Activated B cell treated with CpG ODN at 0.5 μM for 24 hours (primary cell): Measurements from ENCODE around the gene PRKCQ. TPM values are rescaled to one million over a fixed set of nuclear protein-coding genes. Genes with fewer than 3 reads are reported as not detected.

Source experiments
- ATAC-seq: fragments of 200-7000 bp; cut with Tn5 transposase; one replicate; pipeline ENCODE4 v1.10.0; 2021; ENCODE audit warnings: low read depth, mild to moderate bottlenecking, moderate library complexity
- CTCF ChIA-PET: fragments of 350-600 bp; sonication (Branson Sonifier 250); formaldehyde crosslinking; loops from one replicate; lab custom pipeline; 2021; ENCODE audit warnings: antibody characterized with exemption; lab: Charles Lee
- POLR2A ChIA-PET: fragments of 350-600 bp; sonication (Branson Sonifier 250); formaldehyde crosslinking; loops from one replicate; lab custom pipeline; 2021; ENCODE audit warnings: antibody characterized with exemption; lab: Charles Lee
- DNase-seq: peaks from one replicate; pipeline ENCODE4 v3.0.0; 2022
- H3K27ac Mint-ChIP-seq: one replicate; pipeline ENCODE4 v1.8.0; 2020; ENCODE audit warnings: mixed read lengths
- H3K27me3 Mint-ChIP-seq: one replicate; pipeline ENCODE4 v1.8.0; 2021; ENCODE audit warnings: mixed read lengths
- H3K36me3 Mint-ChIP-seq: one replicate; pipeline ENCODE4 v1.8.0; 2021; ENCODE audit warnings: low read depth, mixed read lengths
- H3K4me1 Mint-ChIP-seq: one replicate; pipeline ENCODE4 v1.8.0; 2021; ENCODE audit warnings: mixed read lengths
- H3K4me3 Mint-ChIP-seq: one replicate; pipeline ENCODE4 v1.8.0; 2020; ENCODE audit warnings: mild to moderate bottlenecking, mixed read lengths
- H3K9me3 Mint-ChIP-seq: one replicate; pipeline ENCODE4 v1.8.0; 2020; ENCODE audit warnings: mixed read lengths
- CTCF ChIP-seq: fragments of 200-600 bp; IDR thresholded peaks from one replicate; pipeline ENCODE4 v1.8.0; 2022; ENCODE audit warnings: antibody characterized with exemption, mild to moderate bottlenecking
- intact Hi-C: fragments of 100-400 bp; cut with micrococcal nuclease; formaldehyde crosslinking; loops from one replicate; pipeline ENCODE4 v1.15.1; 2024
- total RNA-seq: library from RNA; stranded (reverse); gene quantifications from 2 replicates; pipeline ENCODE4 v1.2.3, GENCODE V29; 2022

PRKCQ gene
- total RNA-seq, 1 donor from 2014 or later = 0.11 TPM

DNA sequence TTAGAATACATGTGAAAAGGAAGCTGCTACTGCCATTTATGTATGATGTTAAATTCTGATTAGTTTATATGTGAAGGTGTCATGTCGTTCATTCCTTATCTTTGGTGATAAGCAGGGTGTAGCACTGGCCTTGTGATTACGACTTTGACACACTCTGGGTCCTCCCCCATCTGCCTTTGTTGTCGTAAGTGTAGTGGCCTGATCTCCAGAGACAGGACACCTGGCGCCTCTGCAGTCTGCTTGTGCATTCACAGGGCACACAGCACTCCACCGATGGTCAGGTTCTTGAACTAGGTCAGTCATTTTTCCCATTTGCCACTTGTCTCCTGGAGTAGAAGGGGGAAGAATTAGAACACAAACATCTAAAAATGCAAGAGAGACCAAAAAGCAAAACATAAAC is 186.0 kb downstream of the PRKCQ start:
- no peak for TF ChIP-seq CTCF
- ATAC-seq = no peak

GRCh38 chr10:6393168-6393567 is 186.9 kb downstream of the PRKCQ start:
- intact Hi-C loops = no loop called here
- ATAC-seq (no peak), DNase-seq (no peak)
- Mint-ChIP-seq H3K27me3 (no peaks in the 10 kb centered on the region), H3K4me1 (peaks cover 2% of the 10 kb centered on the region), H3K4me3 (no peak overlapping the region), H3K9me3 (peaks cover 14% of the 10 kb centered on the region), H3K27ac (no peak overlapping the region), H3K36me3 (peaks cover 3% of the 10 kb centered on the region)
- no peak for TF ChIP-seq CTCF
- ChIA-PET POLR2A (interaction anchor here (2.0 kb wide), 1 partner anchor 190 kb away, joined by 6 read pairs; the partner anchor contains the start of gene PFKFB3), CTCF (no interaction called here)

More for the DNA sequence above, 186.0 kb downstream of the PRKCQ start:
- no peak for DNase-seq
- intact Hi-C loops = no loop called here
- H3K27ac Mint-ChIP-seq = no peak overlapping the region
- POLR2A ChIA-PET = interaction anchor here (0.7 kb wide), 1 partner anchor 10 kb away, joined by 3 read pairs; no protein-coding TSS in a partner anchor
- H3K9me3 Mint-ChIP-seq = peaks cover 14% of the 10 kb centered on the region
- peaks cover 3% of the 10 kb centered on the region for H3K4me1 Mint-ChIP-seq
- H3K36me3 Mint-ChIP-seq = peaks cover 3% of the 10 kb centered on the region
- H3K27me3 Mint-ChIP-seq = no peaks in the 10 kb centered on the region
- CTCF ChIA-PET = no interaction called here
- H3K4me3 Mint-ChIP-seq = no peak overlapping the region

GRCh38 chr10:6390213-6390845 is 189.7 kb downstream of the PRKCQ start:
- Mint-ChIP-seq H3K36me3 (peaks cover 3% of the 10 kb centered on the region), H3K4me1 (no peaks in the 10 kb centered on the region), H3K27ac (no peak overlapping the region), H3K27me3 (no peaks in the 10 kb centered on the region), H3K9me3 (peaks cover 14% of the 10 kb centered on the region), H3K4me3 (no peak overlapping the region)
- no peak for DNase-seq
- intact Hi-C loops = no loop called here
- ChIA-PET POLR2A (interaction anchor here (0.6 to 1.2 kb wide), 2 partner anchors 10 to 42 kb away, joined by 3 to 4 read pairs; no protein-coding TSS in a partner anchor), CTCF (interaction anchor here (1.0 to 1.5 kb wide), 2 partner anchors 8 to 12 kb away, joined by 3 read pairs; no protein-coding TSS in a partner anchor)
- TF ChIP-seq CTCF = no peak
- ATAC-seq = no peak

DNA sequence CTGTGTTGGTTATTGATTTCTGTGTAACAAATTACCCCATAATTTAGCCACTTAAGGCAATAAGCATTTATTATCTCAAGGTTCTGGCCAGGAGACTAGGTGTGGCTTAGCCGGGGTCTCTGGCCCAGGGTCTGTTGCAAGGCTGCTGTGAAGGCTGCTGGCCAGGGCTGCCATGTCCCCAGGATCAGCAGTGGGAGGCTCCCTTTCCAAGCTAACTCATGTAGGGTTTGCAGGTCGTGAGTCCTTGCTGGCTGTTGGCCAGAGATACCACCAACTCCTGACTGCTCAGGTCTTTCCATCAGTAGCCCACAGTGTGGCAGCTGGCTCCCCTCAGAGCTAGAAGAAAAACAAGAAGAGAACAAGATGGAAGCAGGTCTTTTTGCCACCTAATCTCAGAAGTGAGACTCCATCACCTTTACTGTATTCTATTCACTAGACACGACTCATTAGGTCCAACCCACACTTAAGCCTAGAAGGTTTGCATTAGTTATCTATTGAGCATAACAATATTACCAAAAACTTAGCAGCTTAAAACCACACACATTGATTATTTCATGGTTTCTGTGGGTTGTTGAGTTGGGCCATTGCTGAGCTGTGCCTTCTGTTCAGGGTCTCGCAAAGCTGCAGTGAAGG is 191.7 kb downstream of the PRKCQ start:
- CTCF ChIA-PET = interaction anchor here (1.2 to 1.9 kb wide), 4 partner anchors 10 to 34 kb away, joined by 3 to 6 read pairs (median 4); no protein-coding TSS in a partner anchor
- H3K27ac Mint-ChIP-seq = no peak overlapping the region
- no peak for DNase-seq
- no peaks in the 10 kb centered on the region for H3K4me1 Mint-ChIP-seq
- no peak overlapping the region for H3K4me3 Mint-ChIP-seq
- no peak for ATAC-seq
- POLR2A ChIA-PET = interaction anchor here (0.6 to 1.6 kb wide), 4 partner anchors 13 to 186 kb away, joined by 4 to 7 read pairs (median 4); partner anchors contain the start of gene PFKFB3
- intact Hi-C loops = no loop called here
- TF ChIP-seq CTCF = no peak
- peaks cover 3% of the 10 kb centered on the region for H3K36me3 Mint-ChIP-seq
- H3K9me3 Mint-ChIP-seq = peaks cover 14% of the 10 kb centered on the region
- H3K27me3 Mint-ChIP-seq = no peaks in the 10 kb centered on the region

- H3K27me3 Mint-ChIP-seq = no peaks in the 10 kb centered on the region
- H3K27ac Mint-ChIP-seq = no peak overlapping the region
- ATAC-seq (no peak), DNase-seq (no peak)
- no peak overlapping the region for H3K4me3 Mint-ChIP-seq
- H3K9me3 Mint-ChIP-seq = peaks cover 14% of the 10 kb centered on the region
- TF ChIP-seq CTCF = no peak
- peaks cover 11% of the 10 kb centered on the region for H3K4me1 Mint-ChIP-seq
- intact Hi-C loops = no loop called here
- ChIA-PET POLR2A (interaction anchor here (1.2 kb wide), 1 partner anchor 184 kb away, joined by 5 read pairs; the partner anchor contains the start of gene PFKFB3), CTCF (no interaction called here)
- H3K36me3 Mint-ChIP-seq = peaks cover 3% of the 10 kb centered on the region
Measured at GRCh38 chr10:6386960-6387359, 193.1 kb downstream of the PRKCQ start.
